Measurements from ENCODE around the gene COPB2.

GRCh38 chr3:139343895-139344856 is 45.3 kb downstream of the COPB2 start, which contains the start of gene MRPS22:
- TF ChIP-seq, protein P1, sequence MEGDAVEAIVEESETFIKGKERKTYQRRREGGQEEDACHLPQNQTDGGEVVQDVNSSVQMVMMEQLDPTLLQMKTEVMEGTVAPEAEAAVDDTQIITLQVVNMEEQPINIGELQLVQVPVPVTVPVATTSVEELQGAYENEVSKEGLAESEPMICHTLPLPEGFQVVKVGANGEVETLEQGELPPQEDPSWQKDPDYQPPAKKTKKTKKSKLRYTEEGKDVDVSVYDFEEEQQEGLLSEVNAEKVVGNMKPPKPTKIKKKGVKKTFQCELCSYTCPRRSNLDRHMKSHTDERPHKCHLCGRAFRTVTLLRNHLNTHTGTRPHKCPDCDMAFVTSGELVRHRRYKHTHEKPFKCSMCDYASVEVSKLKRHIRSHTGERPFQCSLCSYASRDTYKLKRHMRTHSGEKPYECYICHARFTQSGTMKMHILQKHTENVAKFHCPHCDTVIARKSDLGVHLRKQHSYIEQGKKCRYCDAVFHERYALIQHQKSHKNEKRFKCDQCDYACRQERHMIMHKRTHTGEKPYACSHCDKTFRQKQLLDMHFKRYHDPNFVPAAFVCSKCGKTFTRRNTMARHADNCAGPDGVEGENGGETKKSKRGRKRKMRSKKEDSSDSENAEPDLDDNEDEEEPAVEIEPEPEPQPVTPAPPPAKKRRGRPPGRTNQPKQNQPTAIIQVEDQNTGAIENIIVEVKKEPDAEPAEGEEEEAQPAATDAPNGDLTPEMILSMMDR (conservative IDR thresholded peaks at IDR 0.05; ENCODE audit: low read depth, low read length): no peak
- no peak for TF ChIP-seq EZH2 (IDR thresholded peaks at IDR 0.05; ENCODE audit: borderline replicate concordance, low read depth, low read length, poor library complexity, severe bottlenecking)

All from A673 (cell line).